Measurements from ENCODE around the gene CACNA1G. TPM values are rescaled to one million over a fixed set of nuclear protein-coding genes. Genes with fewer than 3 reads are reported as not detected.

Gene CACNA1G
- total RNA-seq, 1 donor from 2014 or later, result 29.0 TPM

DNA sequence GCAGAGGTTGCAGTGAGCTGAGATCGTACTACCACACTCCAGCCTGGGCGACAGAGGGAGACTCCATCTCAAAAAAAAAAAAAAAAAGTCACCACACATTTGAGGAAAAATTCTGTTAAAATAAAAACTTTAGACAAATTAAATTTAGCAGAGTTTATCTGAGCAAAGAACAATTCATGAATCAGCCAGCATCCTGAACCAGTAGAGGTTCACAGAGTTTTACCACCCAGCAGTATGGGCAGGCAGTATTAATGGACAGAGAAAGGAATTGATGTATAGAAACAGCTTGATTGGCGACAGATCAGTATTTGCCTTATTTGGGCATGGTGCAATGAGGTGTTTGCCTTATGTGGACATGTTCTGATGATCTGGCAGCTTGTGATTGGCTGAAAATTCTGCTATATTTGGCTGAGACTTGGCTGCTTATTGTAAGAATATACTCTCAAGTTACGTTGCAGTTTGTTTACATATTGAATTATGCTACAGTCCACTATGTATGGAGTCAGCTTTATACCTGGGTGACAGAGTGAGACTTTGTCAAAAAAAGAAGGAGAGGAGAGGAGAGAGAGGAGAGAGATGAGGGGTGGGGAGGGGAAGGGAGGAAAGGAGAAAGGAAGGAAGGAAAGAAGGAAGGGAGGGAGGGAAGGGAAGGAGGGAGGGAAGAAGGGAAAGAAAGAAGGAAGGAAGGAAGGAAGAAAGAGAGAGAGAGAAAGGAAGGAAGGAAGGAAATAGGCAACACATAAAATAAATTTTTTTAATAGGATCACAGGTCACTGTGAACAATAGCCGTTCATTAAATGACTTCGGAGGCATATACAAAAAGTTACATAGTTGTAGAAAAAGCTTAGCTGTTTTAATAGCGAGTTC lies 88.8 kb downstream of the CACNA1G start:
- no peak for DNase-seq (ENCODE audit: low spot score in 2 of 2, unreplicated experiment in 2 of 2)
- Mint-ChIP-seq H3K4me1 (no peaks in the 10 kb centered on the region), H3K27ac (no peak overlapping the region), H3K27me3 (ENCODE audit: low read depth) (no peaks in the 10 kb centered on the region), H3K36me3 (no peaks in the 10 kb centered on the region), H3K9me3 (no peaks in the 10 kb centered on the region), H3K4me3 (no peak overlapping the region)
- TF ChIP-seq, protein P1, sequence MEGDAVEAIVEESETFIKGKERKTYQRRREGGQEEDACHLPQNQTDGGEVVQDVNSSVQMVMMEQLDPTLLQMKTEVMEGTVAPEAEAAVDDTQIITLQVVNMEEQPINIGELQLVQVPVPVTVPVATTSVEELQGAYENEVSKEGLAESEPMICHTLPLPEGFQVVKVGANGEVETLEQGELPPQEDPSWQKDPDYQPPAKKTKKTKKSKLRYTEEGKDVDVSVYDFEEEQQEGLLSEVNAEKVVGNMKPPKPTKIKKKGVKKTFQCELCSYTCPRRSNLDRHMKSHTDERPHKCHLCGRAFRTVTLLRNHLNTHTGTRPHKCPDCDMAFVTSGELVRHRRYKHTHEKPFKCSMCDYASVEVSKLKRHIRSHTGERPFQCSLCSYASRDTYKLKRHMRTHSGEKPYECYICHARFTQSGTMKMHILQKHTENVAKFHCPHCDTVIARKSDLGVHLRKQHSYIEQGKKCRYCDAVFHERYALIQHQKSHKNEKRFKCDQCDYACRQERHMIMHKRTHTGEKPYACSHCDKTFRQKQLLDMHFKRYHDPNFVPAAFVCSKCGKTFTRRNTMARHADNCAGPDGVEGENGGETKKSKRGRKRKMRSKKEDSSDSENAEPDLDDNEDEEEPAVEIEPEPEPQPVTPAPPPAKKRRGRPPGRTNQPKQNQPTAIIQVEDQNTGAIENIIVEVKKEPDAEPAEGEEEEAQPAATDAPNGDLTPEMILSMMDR (IDR thresholded peaks at IDR 0.05; ENCODE audit: unreplicated experiment), result no peak

DNA sequence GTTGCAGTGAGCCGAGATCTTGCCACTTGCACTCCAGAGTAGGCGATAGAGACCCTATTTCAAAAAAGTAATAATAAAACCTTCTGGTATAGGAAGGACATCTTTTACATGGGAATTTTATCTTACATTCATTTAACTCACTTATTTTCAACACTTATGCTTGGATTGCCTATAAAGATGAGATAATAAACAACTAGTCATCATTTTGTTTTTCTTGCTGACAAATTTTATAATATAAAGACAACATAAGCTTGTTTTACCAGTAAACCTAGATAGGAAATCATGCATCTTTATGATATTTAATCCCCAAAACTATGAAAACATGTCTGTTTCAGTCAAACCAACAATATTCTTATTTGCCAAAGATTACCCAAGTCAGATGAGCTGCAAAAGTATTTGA lies 91.1 kb downstream of the CACNA1G start:
- TF ChIP-seq, protein P1 (IDR thresholded peaks at IDR 0.05; ENCODE audit: unreplicated experiment), result no peak
- no peaks in the 10 kb centered on the region for H3K27me3 Mint-ChIP-seq (ENCODE audit: low read depth)
- DNase-seq (ENCODE audit: low spot score in 2 of 2, unreplicated experiment in 2 of 2), result no peak
- H3K27ac Mint-ChIP-seq, result no peak overlapping the region
- H3K4me1 Mint-ChIP-seq, result no peaks in the 10 kb centered on the region
- H3K9me3 Mint-ChIP-seq, result no peaks in the 10 kb centered on the region
- H3K36me3 Mint-ChIP-seq, result no peaks in the 10 kb centered on the region
- H3K4me3 Mint-ChIP-seq, result no peak overlapping the region

DNA sequence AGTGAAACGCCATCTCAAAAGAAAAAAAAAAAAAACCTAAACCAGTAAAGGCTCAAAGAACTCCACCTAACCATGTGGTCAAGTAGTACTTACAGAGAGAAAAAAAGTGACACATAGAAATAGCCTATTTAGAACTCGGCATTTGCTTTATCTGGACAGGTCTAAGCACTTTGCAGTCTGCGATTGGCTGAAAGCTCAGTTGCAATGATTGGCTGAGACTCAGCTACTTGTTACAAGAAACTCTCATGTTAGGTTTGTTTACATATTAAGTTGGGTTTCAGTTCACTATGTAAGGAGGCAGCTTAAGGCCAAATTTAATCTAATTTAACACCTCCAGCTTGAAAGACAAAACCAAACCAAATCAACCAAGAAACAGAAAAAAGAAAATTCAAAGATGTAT lies 93.2 kb downstream of the CACNA1G start:
- DNase-seq (ENCODE audit: low spot score in 2 of 2, unreplicated experiment in 2 of 2), result no peak
- Mint-ChIP-seq H3K27ac (no peak overlapping the region), H3K9me3 (no peaks in the 10 kb centered on the region), H3K36me3 (no peaks in the 10 kb centered on the region), H3K4me3 (no peak overlapping the region), H3K4me1 (peaks cover 5% of the 10 kb centered on the region), H3K27me3 (ENCODE audit: low read depth) (peaks cover 1% of the 10 kb centered on the region)
- TF ChIP-seq, protein P1 (IDR thresholded peaks at IDR 0.05; ENCODE audit: unreplicated experiment), result no peak

DNA sequence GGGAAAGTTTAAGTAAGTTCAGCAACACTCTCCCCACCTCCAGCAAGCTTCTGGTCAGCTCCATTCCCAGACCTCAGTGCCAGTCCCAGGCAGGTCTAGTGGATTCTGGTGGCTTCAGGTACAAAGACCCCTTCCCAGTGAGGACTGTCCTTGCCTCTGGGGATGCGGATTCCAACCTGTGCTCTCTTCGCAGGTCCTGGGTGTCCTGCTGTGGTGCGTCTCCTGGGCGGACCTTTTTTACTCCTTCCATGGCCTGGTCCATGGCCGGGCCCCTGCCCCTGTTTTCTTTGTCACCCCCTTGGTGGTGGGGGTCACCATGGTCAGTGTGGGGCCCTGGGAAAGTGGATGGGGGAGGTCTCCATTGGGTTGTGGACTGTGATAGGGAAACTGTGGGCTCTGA lies 96.0 kb downstream of the CACNA1G start:
- Mint-ChIP-seq H3K36me3 (no peaks in the 10 kb centered on the region), H3K4me3 (no peak overlapping the region), H3K27me3 (ENCODE audit: low read depth) (peaks cover 1% of the 10 kb centered on the region), H3K4me1 (peaks cover 20% of the 10 kb centered on the region), H3K27ac (no peak overlapping the region), H3K9me3 (no peaks in the 10 kb centered on the region)
- DNase-seq (ENCODE audit: low spot score in 2 of 2, unreplicated experiment in 2 of 2), result no peak
- TF ChIP-seq, protein P1 (IDR thresholded peaks at IDR 0.05; ENCODE audit: unreplicated experiment), result no peak

DNA sequence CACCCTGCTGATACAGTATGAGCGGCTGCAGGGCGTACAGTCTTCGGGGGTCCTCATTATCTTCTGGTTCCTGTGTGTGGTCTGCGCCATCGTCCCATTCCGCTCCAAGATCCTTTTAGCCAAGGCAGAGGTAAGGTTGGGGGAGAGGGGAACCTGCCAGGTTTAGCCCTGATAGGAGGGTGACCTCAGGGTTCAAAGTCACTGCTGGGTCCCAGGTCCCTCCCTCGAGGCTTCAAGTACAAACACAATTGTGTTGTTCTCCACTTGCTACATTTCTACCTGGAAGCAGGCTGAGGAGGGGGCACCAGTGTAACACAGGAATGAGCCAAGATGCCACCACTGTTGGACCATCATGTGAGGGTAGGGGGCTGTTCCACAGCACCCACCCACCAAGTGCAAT lies 96.5 kb downstream of the CACNA1G start:
- Mint-ChIP-seq H3K27ac (no peak overlapping the region), H3K4me3 (no peak overlapping the region), H3K4me1 (peaks cover 25% of the 10 kb centered on the region), H3K27me3 (ENCODE audit: low read depth) (peaks cover 1% of the 10 kb centered on the region), H3K36me3 (no peaks in the 10 kb centered on the region), H3K9me3 (no peaks in the 10 kb centered on the region)
- DNase-seq (ENCODE audit: low spot score in 2 of 2, unreplicated experiment in 2 of 2), result no peak
- TF ChIP-seq, protein P1 (IDR thresholded peaks at IDR 0.05; ENCODE audit: unreplicated experiment), result no peak

Data from mesothelial cell of epicardium (in vitro differentiated cells).